ENCODE measurements around the gene ADM. TPM values are rescaled to one million over a fixed set of nuclear protein-coding genes. Genes with fewer than 3 reads are reported as not detected.

ADM gene
- total RNA-seq, 1 experiment from 2014 or later: 21.9 TPM

DNA sequence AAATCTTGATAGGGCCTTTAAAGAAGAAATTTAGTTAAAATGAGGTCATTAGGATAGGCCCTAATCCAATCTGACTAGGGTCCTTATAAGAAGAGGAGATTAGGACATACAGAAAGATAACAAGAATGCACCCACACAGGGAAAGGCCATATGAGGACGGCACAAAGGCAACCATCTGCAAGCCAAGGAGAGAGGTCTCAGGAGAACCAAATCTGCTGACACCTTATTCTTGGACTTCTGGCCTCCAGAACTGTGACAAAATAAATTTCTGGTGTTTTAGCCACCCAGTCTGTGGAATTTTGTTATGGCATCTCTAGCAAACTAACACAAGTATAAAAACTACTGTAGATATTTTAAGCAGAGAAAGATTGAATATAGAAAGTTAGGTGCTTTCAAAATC is 28.6 kb downstream of the ADM start:
- Histone ChIP-seq H3K4me1 (replicated peaks; ENCODE audit: insufficient read depth) (0 out of 2 replicates have a peak, but pooled peaks cover 7% of the 10 kb centered on the region), H3K9me2 (ENCODE audit: insufficient read depth) (no peaks in the 10 kb centered on the region), H3F3A (ENCODE audit: insufficient read depth, low read depth) (no peaks in the 10 kb centered on the region), H3K79me2 (ENCODE audit: low read depth) (no peaks in the 10 kb centered on the region), H3K9me3 (ENCODE audit: insufficient read depth, low read depth) (no peaks in the 10 kb centered on the region), H3K4me3 (no peak overlapping the region), H3K27ac (no peak overlapping the region), H3K4me2 (no peak overlapping the region), H3K36me3 (ENCODE audit: low read depth) (no peaks in the 10 kb centered on the region), H2AFZ (no peak overlapping the region), H4K20me1 (ENCODE audit: insufficient read depth) (no peaks in the 10 kb centered on the region), H3K27me3 (ENCODE audit: insufficient read depth, low read depth) (no peaks in the 10 kb centered on the region)
- no peak for TF ChIP-seq EZH2 (IDR thresholded peaks at IDR 0.05; ENCODE audit: low read depth)
- TF ChIP-seq, protein P1, sequence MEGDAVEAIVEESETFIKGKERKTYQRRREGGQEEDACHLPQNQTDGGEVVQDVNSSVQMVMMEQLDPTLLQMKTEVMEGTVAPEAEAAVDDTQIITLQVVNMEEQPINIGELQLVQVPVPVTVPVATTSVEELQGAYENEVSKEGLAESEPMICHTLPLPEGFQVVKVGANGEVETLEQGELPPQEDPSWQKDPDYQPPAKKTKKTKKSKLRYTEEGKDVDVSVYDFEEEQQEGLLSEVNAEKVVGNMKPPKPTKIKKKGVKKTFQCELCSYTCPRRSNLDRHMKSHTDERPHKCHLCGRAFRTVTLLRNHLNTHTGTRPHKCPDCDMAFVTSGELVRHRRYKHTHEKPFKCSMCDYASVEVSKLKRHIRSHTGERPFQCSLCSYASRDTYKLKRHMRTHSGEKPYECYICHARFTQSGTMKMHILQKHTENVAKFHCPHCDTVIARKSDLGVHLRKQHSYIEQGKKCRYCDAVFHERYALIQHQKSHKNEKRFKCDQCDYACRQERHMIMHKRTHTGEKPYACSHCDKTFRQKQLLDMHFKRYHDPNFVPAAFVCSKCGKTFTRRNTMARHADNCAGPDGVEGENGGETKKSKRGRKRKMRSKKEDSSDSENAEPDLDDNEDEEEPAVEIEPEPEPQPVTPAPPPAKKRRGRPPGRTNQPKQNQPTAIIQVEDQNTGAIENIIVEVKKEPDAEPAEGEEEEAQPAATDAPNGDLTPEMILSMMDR (conservative IDR thresholded peaks at IDR 0.05): no peak
- ChIA-PET POLR2A (ENCODE audit: unreplicated experiment) (no interaction called here), CTCF (no interaction called here)
- DNase-seq: no peak
- BruUV-seq (replicated peaks): no TSS peak
- intact Hi-C loops (cut with micrococcal nuclease; ENCODE audit: unreplicated experiment): no loop called here

DNA sequence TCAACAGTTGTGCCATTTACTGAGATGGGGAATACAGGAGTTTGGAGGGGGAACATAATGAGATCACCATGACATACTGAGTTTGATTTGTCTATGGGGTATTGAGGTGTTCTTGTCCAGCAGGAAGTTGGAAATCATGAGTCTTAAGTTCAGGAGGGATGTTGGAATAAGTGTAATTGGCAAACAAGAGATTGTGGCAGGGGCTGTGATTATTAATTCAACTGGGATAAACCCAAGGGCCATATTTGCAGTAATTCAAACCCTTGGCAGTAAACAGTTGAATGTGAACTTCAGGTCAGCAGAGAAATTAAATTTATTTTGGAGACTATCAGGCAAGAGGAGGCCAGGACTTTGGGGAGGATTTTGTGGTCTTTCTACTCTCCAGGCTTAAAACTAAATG is 33.4 kb downstream of the ADM start:
- intact Hi-C loops (cut with micrococcal nuclease; ENCODE audit: unreplicated experiment): no loop called here
- no peaks in the 10 kb centered on the region for H3K79me2 ChIP-seq (ENCODE audit: low read depth)
- H3K4me2 ChIP-seq: no peak overlapping the region
- no peak for TF ChIP-seq EZH2 (IDR thresholded peaks at IDR 0.05; ENCODE audit: low read depth)
- TF ChIP-seq, protein P1 (conservative IDR thresholded peaks at IDR 0.05): no peak
- H3K4me1 ChIP-seq (replicated peaks; ENCODE audit: insufficient read depth): no peaks in the 10 kb centered on the region
- H2AFZ ChIP-seq: no peak overlapping the region
- no peak overlapping the region for H3K27ac ChIP-seq
- H3F3A ChIP-seq (ENCODE audit: insufficient read depth, low read depth): no peaks in the 10 kb centered on the region
- POLR2A ChIA-PET (ENCODE audit: unreplicated experiment): no interaction called here
- no peaks in the 10 kb centered on the region for H3K27me3 ChIP-seq (ENCODE audit: insufficient read depth, low read depth)
- H3K9me2 ChIP-seq (ENCODE audit: insufficient read depth): no peaks in the 10 kb centered on the region
- H3K9me3 ChIP-seq (ENCODE audit: insufficient read depth, low read depth): no peaks in the 10 kb centered on the region
- DNase-seq: no peak
- no TSS peak for BruUV-seq (replicated peaks)
- no peaks in the 10 kb centered on the region for H3K36me3 ChIP-seq (ENCODE audit: low read depth)
- H3K4me3 ChIP-seq: no peak overlapping the region
- CTCF ChIA-PET: no interaction called here
- no peaks in the 10 kb centered on the region for H4K20me1 ChIP-seq (ENCODE audit: insufficient read depth)

DNA sequence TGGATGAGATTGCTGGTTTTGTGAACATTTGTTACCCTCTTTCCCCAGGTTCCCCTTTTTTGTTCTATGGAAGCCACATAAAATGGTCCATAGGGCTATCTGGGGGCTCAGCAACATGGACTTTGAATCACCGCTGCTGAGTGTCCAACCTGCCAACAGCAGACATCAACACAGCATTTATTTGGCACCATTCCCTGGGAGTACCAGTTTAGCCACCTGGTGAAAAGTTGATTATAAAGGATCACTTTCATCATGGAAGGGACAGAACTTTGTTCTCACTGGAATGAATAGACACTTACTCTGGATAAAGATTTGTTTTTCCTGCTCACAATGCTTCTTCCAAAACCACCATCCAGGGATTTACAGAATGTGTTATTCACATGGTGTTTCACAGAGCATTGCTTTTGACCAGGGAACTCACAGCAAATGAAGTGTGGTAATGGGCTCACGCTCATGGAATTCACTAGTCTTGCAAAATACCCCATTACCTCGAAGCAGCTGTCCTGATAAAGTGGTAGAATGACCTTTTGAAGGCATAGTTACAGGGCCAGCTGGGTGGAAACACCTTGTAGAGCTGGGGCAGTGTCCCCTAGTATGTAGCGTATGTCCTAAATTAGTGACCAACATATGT is 43.9 kb downstream of the ADM start:
- ChIA-PET POLR2A (ENCODE audit: unreplicated experiment) (interaction anchor here (0.5 kb wide), 1 partner anchor 227 kb away, joined by 3 read pairs; no protein-coding TSS in a partner anchor), CTCF (no interaction called here)
- BruUV-seq (replicated peaks): no TSS peak
- Histone ChIP-seq H3K9me3 (ENCODE audit: insufficient read depth, low read depth) (no peaks in the 10 kb centered on the region), H3K79me2 (ENCODE audit: low read depth) (no peaks in the 10 kb centered on the region), H3K9me2 (ENCODE audit: insufficient read depth) (no peaks in the 10 kb centered on the region), H3K27me3 (ENCODE audit: insufficient read depth, low read depth) (no peaks in the 10 kb centered on the region), H2AFZ (no peak overlapping the region), H3K36me3 (ENCODE audit: low read depth) (no peaks in the 10 kb centered on the region), H3K27ac (peak overlapping the region; percentile 43), H3K4me2 (peak overlapping the region; percentile 42), H3K4me3 (no peak overlapping the region), H3F3A (ENCODE audit: insufficient read depth, low read depth) (peaks cover 37% of the 10 kb centered on the region), H4K20me1 (ENCODE audit: insufficient read depth) (no peaks in the 10 kb centered on the region), H3K4me1 (replicated peaks; ENCODE audit: insufficient read depth) (peaks cover 45% of the 10 kb centered on the region)
- TF ChIP-seq, protein P1 (conservative IDR thresholded peaks at IDR 0.05): no peak
- TF ChIP-seq EZH2 (IDR thresholded peaks at IDR 0.05; ENCODE audit: low read depth): no peak
- intact Hi-C loops (cut with micrococcal nuclease; ENCODE audit: unreplicated experiment): no loop called here
- DNase-seq: peak; percentile 25 to 77

Data from PC-9 (cell line).